HCT116 (cell line): Measurements from ENCODE around the gene NCMAP. TPM values are rescaled to one million over a fixed set of nuclear protein-coding genes. Genes with fewer than 3 reads are reported as not detected.

Experiments
- ATAC-seq: fragments of 200-7000 bp; cut with Tn5 transposase; 2 replicates; pipeline ENCODE4 v1.9.1; 2020; ENCODE audit warnings: mild to moderate bottlenecking, moderate library complexity
- BruUV-seq: library from RNA; stranded (reverse); fragments of 400-500 nt; replicated peaks from 2 replicates; lab custom pipeline; 2021; lab: Mats Ljungman, UMichigan
- CTCF ChIA-PET: fragments of 300-600 bp; sonication (Branson Sonifier 250); formaldehyde crosslinking; loops from one replicate; lab custom pipeline; 2021; ENCODE audit warnings: antibody characterized with exemption; lab: Charles Lee
- POLR2A ChIA-PET: fragments of 300-600, 350-600 bp; sonication (Branson Sonifier 250); formaldehyde crosslinking; loops from one replicate; lab custom pipeline; 2021; ENCODE audit warnings: antibody characterized with exemption; lab: Charles Lee
- RAD21 ChIA-PET, 2 experiments: fragments of 300-600 bp; sonication (Branson Sonifier 250); formaldehyde crosslinking; loops; one replicate each; lab custom pipeline; 2023; ENCODE audit warnings: low total read pairs in 2 of 2; ENCODE audit not compliant: uncharacterized antibody in 2 of 2, unreplicated experiment in 2 of 2, low non-redundant PET in 1 of 2; lab: Charles Lee
- DNase-seq: peaks from one replicate; pipeline ENCODE4 v3.0.0-alpha.2; 2010; ENCODE audit warnings: low read depth, low spot score
- H2AFZ ChIP-seq: fragments of 200-600 bp; shearing (Covaris generic), sonication (generic); 2 replicates; pipeline ENCODE4 v1.6.1; 2017; ENCODE audit warnings: low read depth, mixed run types, mixed read lengths, antibody characterized with exemption, low read length; ENCODE audit not compliant: poor library complexity, severe bottlenecking
- H3K27ac ChIP-seq: 2 replicates; pipeline ENCODE4 v1.5.1; 2012; ENCODE audit warnings: low read depth, low read length
- H3K27me3 ChIP-seq: fragments of 200-600 bp; sonication (generic); 2 replicates; pipeline ENCODE4 v1.6.1; 2016; ENCODE audit warnings: mixed run types, low read length, mixed read lengths; ENCODE audit not compliant: insufficient read depth
- H3K36me3 ChIP-seq, 2 experiments: fragments of 200-500 bp in 1 of 2; fragments of 200-600 bp in 1 of 2; sonication (Bioruptor generic) in 1 of 2; sonication (generic) in 1 of 2; 2 replicates each; pipeline versions ENCODE4 v1.5.1 to v1.6.1; 2014 to 2016; ENCODE audit warnings: low read length in 2 of 2, inconsistent platforms in 1 of 2, mixed read lengths in 1 of 2, mixed run types in 1 of 2; ENCODE audit not compliant: insufficient read depth in 2 of 2, control insufficient read depth in 1 of 2
- H3K4me1 ChIP-seq, 2 experiments: fragments of 200-600 bp in 1 of 2; sonication (generic) in 1 of 2; 2 replicates each; pipeline versions ENCODE4 v1.5.1 to v1.6.1; 2012 to 2017; ENCODE audit warnings: low read length in 2 of 2, inconsistent platforms in 1 of 2, mild to moderate bottlenecking in 1 of 2, mixed read lengths in 1 of 2, mixed run types in 1 of 2, moderate library complexity in 1 of 2; ENCODE audit not compliant: insufficient read depth in 2 of 2, control insufficient read depth in 1 of 2
- H3K4me2 ChIP-seq: fragments of 200-600 bp; sonication (generic); 2 replicates; pipeline ENCODE4 v1.6.1; 2017; ENCODE audit warnings: mixed run types, low read length, mixed read lengths
- H3K4me3 ChIP-seq, 2 experiments: fragments of 200-600 bp in 1 of 2; sonication (generic) in 1 of 2; replicated peaks in 1 of 2; 2 replicates each; pipeline ENCODE4 v1.5.1; 2011 to 2016; ENCODE audit warnings: low read length in 2 of 2, control low read depth in 1 of 2, low read depth in 1 of 2, mild to moderate bottlenecking in 1 of 2, mixed read lengths in 1 of 2, mixed run types in 1 of 2
- H3K79me2 ChIP-seq: fragments of 200-600 bp; sonication (generic); 2 replicates; pipeline ENCODE4 v1.6.1; 2017; ENCODE audit warnings: mild to moderate bottlenecking, mixed run types, low read length, moderate library complexity, mixed read lengths; ENCODE audit not compliant: insufficient read depth
- H3K9ac ChIP-seq: fragments of 200-600 bp; sonication (generic); 2 replicates; pipeline ENCODE4 v1.6.1; 2016; ENCODE audit warnings: low read length, mixed read lengths
- H3K9me2 ChIP-seq: fragments of 200-600 bp; sonication (generic), shearing (Covaris generic); 2 replicates; pipeline ENCODE4 v1.6.1; 2017; ENCODE audit warnings: mixed run types, mild to moderate bottlenecking, moderate library complexity; ENCODE audit not compliant: insufficient read depth
- H3K9me3 ChIP-seq, 2 experiments: fragments of 200-500 bp in 1 of 2; fragments of 200-600 bp in 1 of 2; sonication (Bioruptor generic) in 1 of 2; sonication (generic) in 1 of 2; 2 replicates each; pipeline ENCODE4 v1.6.1; 2014 to 2017; ENCODE audit warnings: low read length in 2 of 2, mixed read lengths in 2 of 2, inconsistent platforms in 1 of 2, low read depth in 1 of 2, mild to moderate bottlenecking in 1 of 2, mixed run types in 1 of 2, moderate library complexity in 1 of 2; ENCODE audit not compliant: control insufficient read depth in 1 of 2, insufficient read depth in 1 of 2
- H4K20me1 ChIP-seq: fragments of 200-600 bp; sonication (generic), shearing (Covaris generic); 2 replicates; pipeline ENCODE4 v1.6.1; 2017; ENCODE audit warnings: mixed run types, mild to moderate bottlenecking, moderate library complexity; ENCODE audit not compliant: insufficient read depth
- CBX3 ChIP-seq: IDR thresholded peaks from 2 replicates; pipeline ENCODE4 v1.6.1; 2012; ENCODE audit warnings: low read depth
- CEBPB ChIP-seq: IDR thresholded peaks from 2 replicates; pipeline ENCODE4 v1.6.1; 2012; ENCODE audit warnings: low read depth
- EZH2 ChIP-seq: fragments of 200-600 bp; sonication (generic); IDR thresholded peaks from 2 replicates; pipeline ENCODE4 v1.6.1; 2017; ENCODE audit warnings: antibody characterized with exemption, mixed run types
- FOSL1 ChIP-seq: IDR thresholded peaks from 2 replicates; pipeline ENCODE4 v1.6.1; 2012; ENCODE audit warnings: low read depth
- JUND ChIP-seq: IDR thresholded peaks from 2 replicates; pipeline ENCODE4 v1.6.1; 2012
- POLR2A ChIP-seq: IDR thresholded peaks from 2 replicates; pipeline ENCODE4 v1.7.0; 2011; ENCODE audit warnings: borderline replicate concordance; ENCODE audit not compliant: insufficient read depth, insufficient read length; ENCODE audit errors: extremely low read depth
- POLR2AphosphoS5 ChIP-seq: IDR thresholded peaks from 2 replicates; pipeline ENCODE4 v1.6.1; 2011; ENCODE audit warnings: mild to moderate bottlenecking, low read depth, low read length, moderate library complexity
- SIN3A ChIP-seq: IDR thresholded peaks from 2 replicates; pipeline ENCODE4 v1.6.1; 2012; ENCODE audit warnings: low read depth
- SRF ChIP-seq: IDR thresholded peaks from 2 replicates; pipeline ENCODE4 v1.6.1; 2012; ENCODE audit warnings: low read depth
- TCF7L2 ChIP-seq: IDR thresholded peaks from 2 replicates; pipeline ENCODE4 v1.7.0; 2011; ENCODE audit warnings: borderline replicate concordance, inconsistent platforms; ENCODE audit not compliant: insufficient read depth, insufficient read length; ENCODE audit errors: extremely low read depth
- ZFX ChIP-seq: fragments of 450-650 bp; IDR thresholded peaks from 2 replicates; pipeline ENCODE4 v1.6.1; 2017
- ZNF274 ChIP-seq: fragments of 200-500 bp; sonication (Bioruptor generic); IDR thresholded peaks from 2 replicates; pipeline ENCODE4 v1.6.1; 2014; ENCODE audit warnings: mild to moderate bottlenecking, low read depth, low read length, inconsistent platforms
- intact Hi-C: fragments of 100-400 bp; cut with micrococcal nuclease; formaldehyde crosslinking; loops from 2 replicates; pipeline ENCODE4 v1.10.0; 2022
- total RNA-seq: library from RNA; stranded (reverse); gene quantifications from one replicate; pipeline ENCODE4 v1.2.1, GENCODE V29; 2021; ENCODE audit not compliant: unreplicated experiment
- TF ChIP-seq, protein P1 (sequence below), 3 experiments: fragments of 200-600 bp in 1 of 3; sonication (generic) in 1 of 3; IDR thresholded peaks in 2 of 3; conservative IDR thresholded peaks in 1 of 3; 2 replicates each; pipeline ENCODE4 v1.5.1; 2012 to 2017; ENCODE audit warnings: low read depth in 2 of 3, low read length in 2 of 3, antibody characterized with exemption in 1 of 3, borderline replicate concordance in 1 of 3, control low read depth in 1 of 3, mild to moderate bottlenecking in 1 of 3, mixed read lengths in 1 of 3, mixed run types in 1 of 3, moderate library complexity in 1 of 3; ENCODE audit not compliant: insufficient read depth in 1 of 3
- TF ChIP-seq, protein P2 (sequence below): IDR thresholded peaks from 2 replicates; pipeline ENCODE4 v1.6.1; 2011; ENCODE audit warnings: mild to moderate bottlenecking, low read length, moderate library complexity; ENCODE audit not compliant: insufficient replicate concordance; ENCODE audit errors: extremely low read depth
- TF ChIP-seq, protein P3 (sequence below): IDR thresholded peaks from 2 replicates; pipeline ENCODE4 v1.6.1; 2012

NCMAP gene
- total RNA-seq, 1 experiment from 2014 or later, result 0.84 TPM

DNA sequence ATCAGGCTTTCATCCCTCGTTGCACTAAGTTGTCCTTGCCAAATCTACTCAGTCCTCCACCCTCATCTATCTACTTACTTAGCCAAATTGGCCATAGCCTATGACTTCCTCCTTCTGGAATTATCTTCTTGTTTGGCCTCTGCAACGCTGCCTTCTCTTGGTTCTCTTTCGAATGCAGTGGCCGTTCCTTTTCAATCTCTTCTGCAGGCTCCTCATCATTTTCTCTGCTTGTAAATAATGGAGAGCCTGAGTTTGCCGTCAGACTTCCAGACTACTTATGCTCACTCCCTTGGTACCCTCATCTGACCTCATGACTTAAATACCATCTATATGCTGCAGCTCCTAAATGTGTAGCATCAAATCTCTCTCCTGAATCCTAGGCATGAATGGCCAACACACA lies 64.8 kb downstream of the NCMAP start:
- H4K20me1 ChIP-seq, result no peaks in the 10 kb centered on the region
- no peaks in the 10 kb centered on the region for H3K27me3 ChIP-seq
- ChIA-PET POLR2A (no interaction called here), CTCF (no interaction called here), RAD21 (no interaction called here)
- H3K9ac ChIP-seq, result no peak overlapping the region
- no peak overlapping the region for H3K27ac ChIP-seq
- H3K4me2 ChIP-seq, result no peak overlapping the region
- intact Hi-C loops, result no loop called here
- H3K4me1 ChIP-seq, result no peaks in the 10 kb centered on the region
- BruUV-seq, result no TSS peak
- H3K36me3 ChIP-seq, result no peaks in the 10 kb centered on the region
- H3K79me2 ChIP-seq, result no peaks in the 10 kb centered on the region
- H3K9me3 ChIP-seq, result no peaks in the 10 kb centered on the region
- no peak for TF ChIP-seq SRF
- no peak for TF ChIP-seq CBX3
- TF ChIP-seq, protein P1, sequence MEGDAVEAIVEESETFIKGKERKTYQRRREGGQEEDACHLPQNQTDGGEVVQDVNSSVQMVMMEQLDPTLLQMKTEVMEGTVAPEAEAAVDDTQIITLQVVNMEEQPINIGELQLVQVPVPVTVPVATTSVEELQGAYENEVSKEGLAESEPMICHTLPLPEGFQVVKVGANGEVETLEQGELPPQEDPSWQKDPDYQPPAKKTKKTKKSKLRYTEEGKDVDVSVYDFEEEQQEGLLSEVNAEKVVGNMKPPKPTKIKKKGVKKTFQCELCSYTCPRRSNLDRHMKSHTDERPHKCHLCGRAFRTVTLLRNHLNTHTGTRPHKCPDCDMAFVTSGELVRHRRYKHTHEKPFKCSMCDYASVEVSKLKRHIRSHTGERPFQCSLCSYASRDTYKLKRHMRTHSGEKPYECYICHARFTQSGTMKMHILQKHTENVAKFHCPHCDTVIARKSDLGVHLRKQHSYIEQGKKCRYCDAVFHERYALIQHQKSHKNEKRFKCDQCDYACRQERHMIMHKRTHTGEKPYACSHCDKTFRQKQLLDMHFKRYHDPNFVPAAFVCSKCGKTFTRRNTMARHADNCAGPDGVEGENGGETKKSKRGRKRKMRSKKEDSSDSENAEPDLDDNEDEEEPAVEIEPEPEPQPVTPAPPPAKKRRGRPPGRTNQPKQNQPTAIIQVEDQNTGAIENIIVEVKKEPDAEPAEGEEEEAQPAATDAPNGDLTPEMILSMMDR (IDR thresholded peaks at IDR 0.05 in 2 of 3, conservative IDR thresholded peaks at IDR 0.05 in 1 of 3; ENCODE audit: borderline replicate concordance in 1 of 3, insufficient read depth in 1 of 3, low read depth in 2 of 3, low read length in 2 of 3), result no peak
- TF ChIP-seq, protein P2, sequence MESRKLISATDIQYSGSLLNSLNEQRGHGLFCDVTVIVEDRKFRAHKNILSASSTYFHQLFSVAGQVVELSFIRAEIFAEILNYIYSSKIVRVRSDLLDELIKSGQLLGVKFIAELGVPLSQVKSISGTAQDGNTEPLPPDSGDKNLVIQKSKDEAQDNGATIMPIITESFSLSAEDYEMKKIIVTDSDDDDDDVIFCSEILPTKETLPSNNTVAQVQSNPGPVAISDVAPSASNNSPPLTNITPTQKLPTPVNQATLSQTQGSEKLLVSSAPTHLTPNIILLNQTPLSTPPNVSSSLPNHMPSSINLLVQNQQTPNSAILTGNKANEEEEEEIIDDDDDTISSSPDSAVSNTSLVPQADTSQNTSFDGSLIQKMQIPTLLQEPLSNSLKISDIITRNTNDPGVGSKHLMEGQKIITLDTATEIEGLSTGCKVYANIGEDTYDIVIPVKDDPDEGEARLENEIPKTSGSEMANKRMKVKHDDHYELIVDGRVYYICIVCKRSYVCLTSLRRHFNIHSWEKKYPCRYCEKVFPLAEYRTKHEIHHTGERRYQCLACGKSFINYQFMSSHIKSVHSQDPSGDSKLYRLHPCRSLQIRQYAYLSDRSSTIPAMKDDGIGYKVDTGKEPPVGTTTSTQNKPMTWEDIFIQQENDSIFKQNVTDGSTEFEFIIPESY, result no peak
- TF ChIP-seq EZH2, result no peak
- no peak for TF ChIP-seq ZFX
- no peak for TF ChIP-seq ZNF274
- TF ChIP-seq, protein P3, sequence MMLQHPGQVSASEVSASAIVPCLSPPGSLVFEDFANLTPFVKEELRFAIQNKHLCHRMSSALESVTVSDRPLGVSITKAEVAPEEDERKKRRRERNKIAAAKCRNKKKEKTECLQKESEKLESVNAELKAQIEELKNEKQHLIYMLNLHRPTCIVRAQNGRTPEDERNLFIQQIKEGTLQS, result no peak
- TF ChIP-seq JUND, result no peak
- no peak for TF ChIP-seq POLR2A
- TF ChIP-seq FOSL1, result no peak
- no peak for TF ChIP-seq CEBPB
- TF ChIP-seq POLR2AphosphoS5, result no peak
- TF ChIP-seq SIN3A, result no peak
- no peak for TF ChIP-seq TCF7L2
- no peaks in the 10 kb centered on the region for H3K9me2 ChIP-seq
- H2AFZ ChIP-seq, result no peak overlapping the region
- DNase-seq (no peak), ATAC-seq (no peak)
- H3K4me3 ChIP-seq, result no peak overlapping the region
